Activated naive CD4-positive, alpha-beta T cell treated with Interleukin-2 at 50 U/mL for 16 hours (primary cell): Measurements from ENCODE around the gene AP1AR.
"Not testable (repeated sequence)": the region's sequence is repeated elsewhere in the genome, so short reads cannot be mapped to it uniquely, and the experiment has no call there.

ENCODE experiments used
- DNase-seq: peaks from one replicate; pipeline ENCODE4 v3.0.0-alpha.2; 2020

Gene AP1AR

GRCh38 chr4:112280386-112281056 is 48.9 kb downstream of the AP1AR start:
- DNase-seq, result no peak

GRCh38 chr4:112281895-112282398 is 50.4 kb downstream of the AP1AR start:
- not testable (repeated sequence) for DNase-seq

- DNase-seq, result no peak
These were observed 51.5 kb downstream of the AP1AR start for GRCh38 chr4:112282860-112283667.

- no peak for DNase-seq
These were observed 52.6 kb downstream of the AP1AR start for GRCh38 chr4:112284166-112284565.

GRCh38 chr4:112284662-112285411 is 53.2 kb downstream of the AP1AR start:
- peak; percentile 38 for DNase-seq

GRCh38 chr4:112287258-112287989 is 55.8 kb downstream of the AP1AR start:
- DNase-seq, result no peak

- DNase-seq, result no peak
These were observed 56.9 kb downstream of the AP1AR start for GRCh38 chr4:112288455-112288854.

- no peak for DNase-seq
These were observed 58.0 kb downstream of the AP1AR start for GRCh38 chr4:112289407-112290253.

- DNase-seq, result peak; percentile 32
These were observed 58.8 kb downstream of the AP1AR start for GRCh38 chr4:112290341-112290740.

- no peak for DNase-seq
These were observed 65.6 kb downstream of the AP1AR start, which contains the start of gene ALPK1 for GRCh38 chr4:112296949-112297880. ALPK1 (plus strand) TSS chr4:112297369.

- DNase-seq, result no peak
These were observed 68.1 kb downstream of the AP1AR start for GRCh38 chr4:112299721-112300120.

- DNase-seq, result peak; percentile 10
These were observed 71.0 kb downstream of the AP1AR start for GRCh38 chr4:112302320-112303274.

- not testable (repeated sequence) for DNase-seq
These were observed 73.9 kb downstream of the AP1AR start for GRCh38 chr4:112305477-112305876.

- DNase-seq, result peak; percentile 25
These were observed 77.7 kb downstream of the AP1AR start for GRCh38 chr4:112309263-112309791.

GRCh38 chr4:112311516-112311915 is 79.9 kb downstream of the AP1AR start:
- no peak for DNase-seq

- no peak for DNase-seq
These were observed 81.1 kb downstream of the AP1AR start for GRCh38 chr4:112312610-112313239.

- DNase-seq, result no peak
These were observed 83.9 kb downstream of the AP1AR start for GRCh38 chr4:112315446-112315845.

- DNase-seq, result no peak
These were observed 84.8 kb downstream of the AP1AR start for GRCh38 chr4:112316360-112316759.
